Memory B cell (primary cell): ENCODE results near the gene TSPEAR.

ENCODE experiments used
- ATAC-seq: fragments of 150-1000 bp; cut with Tn5 transposase; 2 replicates; pipeline ENCODE4 v1.10.0; 2021; ENCODE audit warnings: low read depth, mild to moderate bottlenecking, moderate library complexity
- DNase-seq, 2 donors: peaks; one replicate each; pipeline ENCODE4 v3.0.0; 2022; ENCODE audit warnings: low spot score in 2 of 2
- H3K27ac Mint-ChIP-seq: one replicate; pipeline ENCODE4 v1.8.0; 2022; ENCODE audit warnings: mild to moderate bottlenecking, moderate library complexity, mixed read lengths
- H3K27me3 Mint-ChIP-seq: one replicate; pipeline ENCODE4 v1.8.0; 2022; ENCODE audit warnings: mixed read lengths
- H3K36me3 Mint-ChIP-seq: one replicate; pipeline ENCODE4 v1.8.0; 2022; ENCODE audit warnings: mild to moderate bottlenecking, mixed read lengths
- H3K4me1 Mint-ChIP-seq: one replicate; pipeline ENCODE4 v1.8.0; 2022; ENCODE audit warnings: mixed read lengths
- H3K4me3 Mint-ChIP-seq: one replicate; pipeline ENCODE4 v1.8.0; 2022; ENCODE audit warnings: mild to moderate bottlenecking, moderate library complexity, mixed read lengths
- H3K9me3 Mint-ChIP-seq: one replicate; pipeline ENCODE4 v1.8.0; 2022; ENCODE audit warnings: mixed read lengths

Gene TSPEAR

DNA sequence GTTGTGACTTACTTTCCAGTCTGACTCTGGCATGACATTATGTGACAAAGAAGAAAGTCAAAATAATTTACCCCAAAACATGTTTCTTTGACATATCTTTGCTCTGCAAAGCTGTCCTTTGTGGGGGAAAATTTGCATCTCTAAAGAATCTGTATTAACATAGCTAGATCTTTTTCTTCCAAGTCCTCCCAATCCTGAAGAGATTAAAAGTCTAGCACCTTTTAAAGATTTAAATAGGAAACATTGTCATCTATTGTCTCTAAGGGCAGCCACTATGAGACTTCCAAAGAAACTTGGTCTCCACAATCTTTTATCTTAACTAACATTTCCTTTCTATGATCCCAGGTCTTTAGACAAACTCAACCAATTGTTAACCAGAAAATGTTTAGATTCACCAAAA, 240.0 kb downstream of the TSPEAR start:
- Mint-ChIP-seq H3K36me3 (no peaks in the 10 kb centered on the region), H3K27me3 (peaks cover 8% of the 10 kb centered on the region), H3K4me3 (no peak overlapping the region), H3K9me3 (no peaks in the 10 kb centered on the region), H3K27ac (no peak overlapping the region), H3K4me1 (no peaks in the 10 kb centered on the region)
- no peak for DNase-seq
- no peak for ATAC-seq

DNA sequence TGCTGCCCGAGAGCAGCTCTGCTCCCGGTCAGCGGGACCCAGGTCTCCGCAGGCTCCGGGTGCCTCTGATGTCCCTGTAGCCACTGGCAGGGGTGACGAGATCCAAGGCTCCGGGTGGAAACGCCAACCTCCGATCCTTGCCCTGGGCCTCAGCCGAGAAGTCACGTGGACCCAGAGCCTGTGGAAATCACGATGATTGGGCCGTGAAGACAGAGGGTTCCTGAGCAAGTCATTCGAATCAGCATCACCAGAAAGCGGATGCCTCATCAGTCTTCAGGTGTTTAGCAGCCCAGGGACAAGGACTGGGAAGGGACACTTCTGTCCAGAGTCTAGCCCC, 243.5 kb downstream of the TSPEAR start:
- DNase-seq (no peak), ATAC-seq (no peak)
- Mint-ChIP-seq H3K27ac (no peak overlapping the region), H3K4me3 (no peak overlapping the region), H3K4me1 (peaks cover 4% of the 10 kb centered on the region), H3K9me3 (peaks cover 6% of the 10 kb centered on the region), H3K27me3 (peaks cover 20% of the 10 kb centered on the region), H3K36me3 (no peaks in the 10 kb centered on the region)

DNA sequence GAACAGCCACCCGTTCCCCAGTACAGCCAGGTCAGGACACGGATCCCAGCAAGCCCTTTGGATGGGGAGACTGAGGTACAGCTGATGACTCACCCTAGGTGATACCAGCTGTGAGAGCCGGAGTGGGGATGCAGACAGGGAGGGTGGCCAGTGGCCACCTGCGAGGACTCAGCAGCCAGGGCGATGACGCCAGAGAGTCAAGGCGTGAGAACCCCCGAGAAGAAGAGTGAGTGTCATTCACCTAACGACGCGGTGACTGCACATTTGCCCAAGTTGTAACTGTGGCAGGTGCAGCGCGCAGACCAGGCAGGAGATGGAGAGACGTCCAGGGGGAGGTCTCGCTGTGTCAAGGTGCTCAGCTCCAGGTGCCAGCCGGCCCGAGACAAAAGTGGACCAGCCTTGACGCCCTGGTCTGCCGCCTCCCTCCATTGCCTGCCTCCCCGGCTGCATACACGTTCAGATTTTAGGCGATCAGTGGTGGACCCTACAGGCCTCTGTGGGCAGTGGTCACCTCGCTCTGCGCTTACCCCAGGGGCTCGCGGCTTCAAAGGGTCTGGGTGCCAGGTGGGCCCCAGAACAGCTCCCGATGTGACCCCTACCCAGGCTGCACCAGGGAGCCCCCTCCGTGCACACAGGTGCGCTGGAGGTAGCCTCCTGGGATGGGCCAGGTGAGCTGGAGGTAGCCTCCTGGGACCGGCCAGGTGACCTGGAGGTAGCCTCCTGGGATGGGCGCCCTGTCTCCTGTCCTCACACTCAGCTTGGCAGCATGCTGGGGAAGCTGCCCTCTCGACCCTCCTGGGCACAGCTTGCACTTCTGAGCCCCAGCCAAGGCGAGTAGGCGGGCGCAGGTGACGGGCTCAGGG, 244.1 kb downstream of the TSPEAR start:
- ATAC-seq, result no peak
- peaks cover 6% of the 10 kb centered on the region for H3K9me3 Mint-ChIP-seq
- H3K27me3 Mint-ChIP-seq, result peaks cover 19% of the 10 kb centered on the region
- DNase-seq, result no peak
- peaks cover 4% of the 10 kb centered on the region for H3K4me1 Mint-ChIP-seq
- no peak overlapping the region for H3K4me3 Mint-ChIP-seq
- no peak overlapping the region for H3K27ac Mint-ChIP-seq
- no peaks in the 10 kb centered on the region for H3K36me3 Mint-ChIP-seq

DNA sequence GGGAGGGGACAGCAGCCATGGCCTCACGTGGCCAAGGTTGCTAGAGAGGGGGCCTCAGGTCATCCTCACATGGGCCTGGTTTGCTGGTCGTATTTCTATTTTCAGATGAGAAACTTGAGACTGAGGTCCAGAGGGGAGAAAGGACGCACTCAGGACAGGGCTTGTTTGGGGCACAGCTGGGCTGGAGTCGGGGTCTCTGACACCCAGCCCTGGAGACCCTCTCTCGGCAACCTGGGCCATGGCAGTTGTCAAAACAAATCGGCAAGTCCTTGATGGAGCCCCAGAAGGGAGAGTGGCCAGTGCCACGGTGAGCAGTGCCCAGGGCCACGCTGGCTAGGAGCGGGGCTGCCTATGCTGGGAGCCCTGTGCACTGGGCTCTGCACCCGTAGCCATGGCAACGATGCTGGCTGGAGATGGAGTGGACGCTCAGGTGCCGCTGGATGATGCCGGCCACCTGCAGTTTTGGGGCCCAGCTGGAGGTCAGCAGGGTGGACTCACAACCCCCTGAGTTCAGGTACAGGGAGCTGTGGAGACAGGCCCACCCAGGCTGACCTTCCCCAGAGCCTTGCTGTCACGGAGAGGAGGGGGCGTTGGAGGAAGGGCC, 244.9 kb downstream of the TSPEAR start:
- Mint-ChIP-seq H3K9me3 (peaks cover 6% of the 10 kb centered on the region), H3K36me3 (no peaks in the 10 kb centered on the region), H3K4me1 (peaks cover 4% of the 10 kb centered on the region), H3K27me3 (peaks cover 18% of the 10 kb centered on the region), H3K4me3 (no peak overlapping the region), H3K27ac (no peak overlapping the region)
- no peak for DNase-seq
- no peak for ATAC-seq

DNA sequence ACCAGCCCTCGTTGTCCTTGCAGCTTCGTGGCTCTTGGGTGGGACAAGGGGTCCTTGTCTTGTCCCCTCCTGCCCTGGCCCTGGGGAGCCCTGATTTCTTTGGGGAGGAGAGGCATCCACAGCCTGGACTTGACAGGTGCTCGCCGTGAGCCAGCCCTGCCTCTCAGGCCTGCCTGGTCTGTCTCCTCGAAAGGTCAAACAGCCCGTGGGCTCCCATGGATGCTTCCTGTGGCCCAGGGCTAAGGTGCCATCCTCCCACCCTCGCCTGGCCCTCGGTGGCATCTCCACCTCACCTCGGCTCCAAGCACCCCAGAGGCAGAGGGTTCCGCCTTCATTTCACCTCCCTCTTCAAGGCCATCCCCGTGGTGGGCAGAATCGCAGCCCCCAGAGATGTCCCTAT, 247.0 kb downstream of the TSPEAR start:
- Mint-ChIP-seq H3K36me3 (no peaks in the 10 kb centered on the region), H3K4me3 (no peak overlapping the region), H3K27ac (no peak overlapping the region), H3K27me3 (peaks cover 17% of the 10 kb centered on the region), H3K9me3 (peaks cover 6% of the 10 kb centered on the region), H3K4me1 (peaks cover 7% of the 10 kb centered on the region)
- DNase-seq (no peak), ATAC-seq (no peak)

DNA sequence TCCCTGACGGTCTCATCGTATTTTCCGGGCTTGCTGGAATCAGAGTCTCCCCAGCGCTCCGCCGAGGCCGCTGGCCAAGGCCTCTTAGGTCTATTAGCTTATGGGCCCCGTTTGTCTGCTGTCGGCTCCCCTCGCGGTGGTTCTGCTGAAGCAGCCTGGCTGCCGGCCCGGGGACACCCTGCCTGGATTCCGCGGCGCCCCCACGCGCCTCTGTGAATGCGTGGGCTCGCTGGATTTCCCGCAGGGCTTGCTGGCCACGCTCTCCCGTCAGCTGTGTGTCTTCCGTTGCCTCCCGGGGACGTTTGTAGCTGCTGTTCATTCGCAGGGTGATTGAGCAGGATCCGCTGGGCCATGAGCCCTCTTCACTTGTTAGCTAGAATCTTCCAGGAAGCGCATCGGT, 247.6 kb downstream of the TSPEAR start:
- ATAC-seq, result no peak
- peaks cover 16% of the 10 kb centered on the region for H3K27me3 Mint-ChIP-seq
- H3K27ac Mint-ChIP-seq, result no peak overlapping the region
- no peak overlapping the region for H3K4me3 Mint-ChIP-seq
- no peaks in the 10 kb centered on the region for H3K36me3 Mint-ChIP-seq
- no peak for DNase-seq
- peaks cover 6% of the 10 kb centered on the region for H3K9me3 Mint-ChIP-seq
- H3K4me1 Mint-ChIP-seq, result peaks cover 7% of the 10 kb centered on the region

DNA sequence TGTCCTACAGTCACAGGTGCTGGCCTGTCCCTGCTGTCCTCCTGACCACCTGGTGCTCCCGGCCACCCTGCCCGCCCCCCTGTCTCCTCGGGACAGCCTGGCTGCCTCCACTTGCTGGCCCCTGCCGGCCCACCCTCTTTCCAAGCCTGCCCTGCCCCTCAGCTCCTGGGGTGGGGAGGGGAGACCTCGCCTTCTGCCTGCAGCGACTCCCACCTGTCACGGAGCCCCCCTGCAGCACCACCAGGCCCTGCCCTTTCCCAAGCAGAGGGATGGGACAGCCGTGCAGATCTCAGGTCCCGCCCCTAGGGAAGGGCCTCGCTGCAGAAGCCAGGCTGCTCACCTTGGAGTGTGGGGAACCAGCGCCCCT, 248.6 kb downstream of the TSPEAR start:
- H3K9me3 Mint-ChIP-seq, result peaks cover 6% of the 10 kb centered on the region
- DNase-seq (no peak), ATAC-seq (no peak)
- no peak overlapping the region for H3K4me3 Mint-ChIP-seq
- H3K4me1 Mint-ChIP-seq, result peaks cover 7% of the 10 kb centered on the region
- no peaks in the 10 kb centered on the region for H3K36me3 Mint-ChIP-seq
- no peak overlapping the region for H3K27ac Mint-ChIP-seq
- peaks cover 19% of the 10 kb centered on the region for H3K27me3 Mint-ChIP-seq

DNA sequence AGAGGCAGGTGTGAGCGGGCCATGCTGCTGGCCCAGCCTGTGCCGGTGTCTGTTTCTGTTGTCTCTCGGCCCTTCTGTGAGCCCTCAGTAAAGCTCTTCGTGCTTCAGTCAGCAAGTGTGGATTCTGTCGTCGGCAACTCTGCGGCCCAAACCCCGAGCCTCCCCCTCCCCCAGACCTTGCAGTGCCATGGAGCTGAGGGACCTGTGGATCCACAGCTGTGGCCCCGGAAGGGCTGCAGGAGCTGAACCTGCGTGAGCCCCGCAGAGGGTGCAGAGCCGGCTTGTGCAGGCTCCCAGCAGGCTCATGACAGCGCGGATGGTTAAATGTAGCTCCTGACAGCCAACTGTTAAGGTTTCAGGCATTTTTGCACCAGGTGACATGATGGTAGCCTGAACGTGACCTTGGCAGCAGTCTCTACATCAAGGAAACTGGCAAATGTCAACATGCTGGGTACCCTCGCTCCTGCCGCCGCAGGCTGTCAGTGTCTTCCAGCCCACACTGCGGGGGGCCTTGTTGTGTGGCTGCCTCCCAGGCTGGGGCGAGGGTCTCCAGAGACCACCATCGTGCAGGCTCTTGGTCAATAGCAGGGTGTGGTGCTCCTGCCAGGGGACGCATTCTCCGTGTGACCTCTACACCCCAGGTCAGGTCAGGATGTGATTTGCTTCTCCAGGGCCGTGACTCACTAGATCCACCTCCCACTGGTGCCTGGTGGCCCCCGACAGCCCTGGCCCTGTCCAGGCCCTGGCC, 249.1 kb downstream of the TSPEAR start:
- no peaks in the 10 kb centered on the region for H3K36me3 Mint-ChIP-seq
- no peak for DNase-seq
- peaks cover 6% of the 10 kb centered on the region for H3K9me3 Mint-ChIP-seq
- H3K27ac Mint-ChIP-seq, result no peak overlapping the region
- no peak for ATAC-seq
- H3K4me1 Mint-ChIP-seq, result peaks cover 7% of the 10 kb centered on the region
- H3K4me3 Mint-ChIP-seq, result no peak overlapping the region
- peaks cover 19% of the 10 kb centered on the region for H3K27me3 Mint-ChIP-seq

DNA sequence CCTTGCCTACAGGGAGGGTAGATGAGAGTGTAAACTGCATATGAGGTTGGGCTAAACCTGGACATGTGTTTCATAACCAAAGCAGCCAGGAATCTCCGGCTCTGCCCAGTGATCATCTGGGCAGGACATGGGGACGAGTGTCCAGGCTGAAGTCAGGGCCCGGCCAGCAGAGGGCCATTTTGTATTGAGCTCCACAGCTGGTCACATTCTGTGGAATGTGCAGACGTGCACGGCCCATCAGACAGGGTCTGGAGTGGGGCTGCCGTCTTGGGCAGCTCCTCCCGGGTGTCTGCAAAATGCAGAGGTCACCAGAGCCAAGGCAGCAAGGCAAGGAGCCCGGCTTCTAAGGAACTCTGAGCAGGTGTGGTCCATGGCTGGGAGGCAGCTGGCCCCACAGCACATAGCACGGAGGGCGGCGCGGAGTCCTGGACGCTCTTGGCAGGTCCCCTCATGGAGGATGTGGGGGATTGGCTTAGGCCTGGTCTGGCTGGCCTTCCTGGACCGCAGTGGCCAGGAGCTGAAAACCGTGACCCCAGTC, 249.8 kb downstream of the TSPEAR start:
- no peak for DNase-seq
- no peaks in the 10 kb centered on the region for H3K36me3 Mint-ChIP-seq
- no peak overlapping the region for H3K4me3 Mint-ChIP-seq

DNA sequence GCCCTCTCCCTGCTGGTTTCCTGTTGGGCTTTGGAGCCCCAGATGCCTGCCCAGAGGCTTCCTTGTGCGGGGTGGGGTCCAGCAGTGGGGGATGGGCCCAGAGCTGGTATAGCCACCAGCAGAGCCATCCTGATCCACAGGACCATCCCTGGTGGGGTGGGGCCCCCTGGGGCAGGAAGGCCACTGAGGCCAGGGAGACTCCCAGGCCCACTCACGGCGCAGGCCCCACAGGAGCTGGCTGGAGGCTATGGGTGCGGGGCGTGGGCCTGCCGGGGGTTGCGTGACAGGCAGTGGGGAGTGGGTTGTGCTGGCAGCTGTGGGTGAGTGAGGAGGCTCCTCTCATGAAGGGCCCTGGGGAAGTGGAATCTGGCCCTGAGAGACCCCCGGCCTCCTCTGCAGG, 250.4 kb downstream of the TSPEAR start:
- Mint-ChIP-seq H3K27me3 (peaks cover 19% of the 10 kb centered on the region), H3K4me3 (no peak overlapping the region), H3K27ac (no peak overlapping the region), H3K4me1 (peaks cover 7% of the 10 kb centered on the region), H3K9me3 (peaks cover 6% of the 10 kb centered on the region), H3K36me3 (no peaks in the 10 kb centered on the region)
- no peak for DNase-seq
- ATAC-seq, result no peak

More for the DNA sequence above, 249.8 kb downstream of the TSPEAR start:
- Mint-ChIP-seq H3K27ac (no peak overlapping the region), H3K4me1 (peaks cover 7% of the 10 kb centered on the region), H3K27me3 (peaks cover 19% of the 10 kb centered on the region), H3K9me3 (peaks cover 6% of the 10 kb centered on the region)
- ATAC-seq, result no peak

DNA sequence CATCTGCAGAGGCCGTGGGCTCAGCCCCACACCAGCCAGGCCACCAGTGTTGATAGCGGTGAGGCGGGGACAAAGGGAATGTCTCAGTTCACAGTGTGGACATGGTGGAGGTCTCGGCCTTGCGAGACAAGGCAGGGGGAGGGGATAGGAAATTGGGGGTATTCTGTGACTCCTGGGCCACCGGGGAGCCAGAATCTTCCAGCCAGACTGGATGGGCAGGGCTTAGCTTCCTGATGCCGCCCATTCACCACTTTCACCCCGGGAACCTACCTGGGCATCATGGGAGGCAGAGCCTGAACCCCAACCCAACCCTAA, 251.0 kb downstream of the TSPEAR start:
- Mint-ChIP-seq H3K9me3 (no peaks in the 10 kb centered on the region), H3K36me3 (no peaks in the 10 kb centered on the region), H3K27ac (no peak overlapping the region), H3K4me3 (no peak overlapping the region), H3K27me3 (peaks cover 15% of the 10 kb centered on the region), H3K4me1 (peaks cover 5% of the 10 kb centered on the region)
- DNase-seq (no peak), ATAC-seq (no peak)

DNA sequence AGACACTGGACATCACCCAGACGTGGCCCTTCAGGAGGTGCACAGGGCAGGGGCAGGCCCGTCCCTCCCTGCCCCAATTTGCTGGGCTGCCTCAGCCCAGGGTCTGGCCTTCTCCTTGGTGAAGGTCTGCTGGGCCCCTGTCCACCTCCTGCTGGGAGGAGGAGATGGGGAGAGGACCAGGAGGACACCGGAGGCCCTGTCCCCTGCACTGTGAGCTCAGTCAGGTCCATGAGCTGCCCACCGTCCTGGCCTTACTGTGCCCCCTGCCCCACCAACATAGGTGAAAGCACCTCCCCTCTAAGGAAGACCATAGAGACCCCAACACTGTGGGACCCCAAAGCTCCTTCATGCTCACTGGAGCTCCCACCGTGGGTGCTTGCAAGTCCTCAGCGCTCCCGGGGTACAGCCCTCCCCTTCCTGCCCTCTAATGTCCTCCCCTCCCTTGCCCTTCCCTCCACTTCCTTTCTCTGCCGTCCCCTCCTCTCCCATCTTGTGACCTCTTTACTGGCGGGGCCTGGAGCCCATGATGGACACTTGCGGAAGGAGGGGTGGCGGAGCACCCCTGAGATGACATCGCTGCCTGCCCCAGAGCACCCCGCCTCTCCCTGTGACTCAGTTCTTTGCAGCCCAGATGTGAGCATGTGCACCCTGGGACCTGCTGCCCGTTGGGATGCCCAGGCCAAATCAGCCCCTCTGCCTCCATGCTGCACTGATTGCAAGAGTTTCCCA, 251.5 kb downstream of the TSPEAR start:
- DNase-seq (no peak), ATAC-seq (no peak)
- Mint-ChIP-seq H3K4me1 (peaks cover 3% of the 10 kb centered on the region), H3K4me3 (no peak overlapping the region), H3K36me3 (no peaks in the 10 kb centered on the region), H3K27ac (no peak overlapping the region), H3K9me3 (no peaks in the 10 kb centered on the region), H3K27me3 (peaks cover 14% of the 10 kb centered on the region)

DNA sequence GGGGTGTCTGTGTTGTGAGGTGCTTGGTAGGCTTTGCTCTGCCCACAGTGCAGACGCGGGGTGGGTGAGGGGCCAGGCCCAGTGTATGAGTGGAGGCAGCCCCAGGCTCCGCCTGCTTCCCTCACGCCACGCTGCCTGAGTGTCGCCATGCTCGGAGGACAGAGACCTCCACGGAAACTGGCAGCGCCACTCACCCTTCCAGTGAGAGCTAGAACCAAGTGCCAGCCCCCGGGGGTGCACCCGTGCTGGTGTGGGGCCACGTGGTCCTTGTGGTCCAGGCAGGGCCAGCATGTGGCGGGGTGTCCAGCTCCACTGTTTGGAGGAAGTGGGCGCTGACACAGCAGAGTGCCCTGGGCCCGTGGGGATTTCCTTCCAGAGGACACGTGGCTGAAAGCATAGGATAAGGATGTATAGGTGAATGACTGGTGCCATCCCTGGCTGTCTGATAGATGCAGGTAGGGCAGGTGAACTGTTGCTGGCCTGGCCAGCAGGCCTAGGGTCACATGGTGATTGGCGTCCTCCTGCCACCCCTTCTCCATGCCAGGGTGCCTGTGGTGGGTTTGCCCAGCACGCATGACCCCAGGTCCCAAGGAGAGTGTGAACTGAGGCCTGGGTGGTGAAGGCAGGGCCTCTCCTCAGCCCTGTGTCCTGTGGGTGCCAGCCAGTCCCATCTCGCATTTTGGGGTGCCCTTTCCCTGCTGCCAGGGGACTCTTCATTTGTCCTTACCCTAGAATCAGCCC, 252.2 kb downstream of the TSPEAR start:
- Mint-ChIP-seq H3K27me3 (peaks cover 14% of the 10 kb centered on the region), H3K4me3 (no peak overlapping the region), H3K27ac (no peak overlapping the region), H3K9me3 (no peaks in the 10 kb centered on the region), H3K4me1 (peaks cover 3% of the 10 kb centered on the region), H3K36me3 (no peaks in the 10 kb centered on the region)
- no peak for DNase-seq
- ATAC-seq, result no peak
